Neutrophil (primary cell): ENCODE measurements around the gene TANGO2.
A peak's percentile ranks its signal among the peaks of the same experiment; 100 is the strongest.

Experiments
- H3K27ac ChIP-seq: fragments of 200-600 bp; sonication (generic); 2 replicates; pipeline ENCODE4 v1.5.1; 2016; ENCODE audit warnings: mild to moderate bottlenecking, moderate library complexity
- H3K27me3 ChIP-seq: fragments of 200-600 bp; sonication (generic); 2 replicates; pipeline ENCODE4 v1.6.0; 2016; ENCODE audit warnings: mild to moderate bottlenecking
- H3K36me3 ChIP-seq: fragments of 200-600 bp; sonication (generic); 2 replicates; pipeline ENCODE4 v1.5.1; 2017
- H3K4me1 ChIP-seq, 2 experiments: fragments of 200-600 bp in 1 of 2; sonication (generic) in 1 of 2; 1 replicate in 1 of 2; 2 replicates in 1 of 2; pipeline versions ENCODE4 v1.5.1 to v1.6.1; 2013 to 2016; ENCODE audit warnings: low read depth in 1 of 2, low read length in 1 of 2, mild to moderate bottlenecking in 1 of 2, moderate library complexity in 1 of 2; ENCODE audit not compliant: control insufficient read depth in 1 of 2, insufficient read depth in 1 of 2
- H3K4me3 ChIP-seq, 2 experiments: fragments of 200-600 bp in 1 of 2; sonication (generic) in 1 of 2; 1 replicate in 1 of 2; 2 replicates in 1 of 2; pipeline ENCODE4 v1.5.1; 2013 to 2016; ENCODE audit warnings: low read depth in 1 of 2, low read length in 1 of 2, mild to moderate bottlenecking in 1 of 2, moderate library complexity in 1 of 2
- H3K9me3 ChIP-seq: fragments of 200-600 bp; sonication (generic); 2 replicates; pipeline ENCODE4 v1.5.1; 2016
- CTCF ChIP-seq: fragments of 200-600 bp; sonication (generic); IDR thresholded peaks from 2 replicates; pipeline ENCODE4 v1.5.1; 2016; ENCODE audit warnings: antibody characterized with exemption

The TANGO2 gene

GRCh38 chr22:20032407-20032991 is 11.6 kb downstream of the TANGO2 start:
- peaks cover 18 to 23% of the 10 kb centered on the region in 2 experiments for H3K4me1 ChIP-seq
- no peaks in the 10 kb centered on the region for H3K27me3 ChIP-seq
- no peak for TF ChIP-seq CTCF
- H3K36me3 ChIP-seq = peaks cover 57% of the 10 kb centered on the region
- H3K27ac ChIP-seq = peak overlapping the region; percentile 47
- H3K4me3 ChIP-seq = peak overlapping the region in 1 of 2 experiments; percentile 21
- no peaks in the 10 kb centered on the region for H3K9me3 ChIP-seq

- H3K36me3 ChIP-seq = peaks cover 64% of the 10 kb centered on the region
- H3K9me3 ChIP-seq = no peaks in the 10 kb centered on the region
- H3K4me1 ChIP-seq = peaks cover 18 to 23% of the 10 kb centered on the region in 2 experiments
- no peak overlapping the region for H3K4me3 ChIP-seq
- TF ChIP-seq CTCF = no peak
- H3K27me3 ChIP-seq = no peaks in the 10 kb centered on the region
- no peak overlapping the region for H3K27ac ChIP-seq
Measured at GRCh38 chr22:20033045-20033706, 12.3 kb downstream of the TANGO2 start.

- no peak for TF ChIP-seq CTCF
- Histone ChIP-seq H3K27me3 (no peaks in the 10 kb centered on the region), H3K9me3 (no peaks in the 10 kb centered on the region), H3K4me3 (no peak overlapping the region), H3K36me3 (peaks cover 74% of the 10 kb centered on the region), H3K27ac (no peak overlapping the region), H3K4me1 (peaks cover 18 to 23% of the 10 kb centered on the region in 2 experiments)
Measured at GRCh38 chr22:20034143-20034542, 13.2 kb downstream of the TANGO2 start.

- Histone ChIP-seq H3K36me3 (peaks cover 83% of the 10 kb centered on the region), H3K4me1 (peaks cover 18 to 23% of the 10 kb centered on the region in 2 experiments), H3K27ac (no peak overlapping the region), H3K9me3 (no peaks in the 10 kb centered on the region), H3K27me3 (no peaks in the 10 kb centered on the region), H3K4me3 (no peak overlapping the region)
- no peak for TF ChIP-seq CTCF
Measured at GRCh38 chr22:20035375-20036083, 14.6 kb downstream of the TANGO2 start.

GRCh38 chr22:20036084-20036482 is 15.2 kb downstream of the TANGO2 start:
- Histone ChIP-seq H3K27ac (no peak overlapping the region), H3K27me3 (no peaks in the 10 kb centered on the region), H3K9me3 (no peaks in the 10 kb centered on the region), H3K4me1 (peaks cover 17 to 23% of the 10 kb centered on the region in 2 experiments), H3K4me3 (no peak overlapping the region), H3K36me3 (peaks cover 87% of the 10 kb centered on the region)
- TF ChIP-seq CTCF = no peak
